ENCODE results near the gene MYO1F.

GRCh38 chr19:8600064-8600463 lies 22.8 kb upstream of the MYO1F start:
- TF ChIP-seq CTCF (IDR thresholded peaks at IDR 0.05) = no peak
- TF ChIP-seq POLR2A (IDR thresholded peaks at IDR 0.05) = no peak
- no peak for TF ChIP-seq POLR2AphosphoS5 (IDR thresholded peaks at IDR 0.05)
